T-helper 1 cell treated with Interleukin-12 subunit alpha and Interleukin-12 subunit beta and Interleukin-4 antibody, amounts not matched to agents 30 μg/mL and 1 μg/mL, for 36 hours (primary cell): ENCODE data around the gene S100A3.
"Not testable (repeated sequence)": the region's sequence is repeated elsewhere in the genome, so short reads cannot be mapped to it uniquely, and the experiment has no call there.

ENCODE experiments used
- H3K27ac Mint-ChIP-seq: one replicate; pipeline ENCODE4 v1.8.0; 2021; ENCODE audit warnings: mild to moderate bottlenecking, mixed read lengths
- H3K27me3 Mint-ChIP-seq: one replicate; pipeline ENCODE4 v1.8.0; 2021; ENCODE audit warnings: low read depth, mixed read lengths
- H3K36me3 Mint-ChIP-seq: one replicate; pipeline ENCODE4 v1.8.0; 2021; ENCODE audit warnings: low read depth, mixed read lengths
- H3K4me1 Mint-ChIP-seq: one replicate; pipeline ENCODE4 v1.8.0; 2021; ENCODE audit warnings: low read depth, mixed read lengths
- H3K4me3 Mint-ChIP-seq: one replicate; pipeline ENCODE4 v1.8.0; 2021; ENCODE audit warnings: mild to moderate bottlenecking, moderate library complexity, mixed read lengths
- H3K9me3 Mint-ChIP-seq: one replicate; pipeline ENCODE4 v1.8.0; 2021; ENCODE audit warnings: mixed read lengths

Gene S100A3, protein sequence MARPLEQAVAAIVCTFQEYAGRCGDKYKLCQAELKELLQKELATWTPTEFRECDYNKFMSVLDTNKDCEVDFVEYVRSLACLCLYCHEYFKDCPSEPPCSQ

DNA sequence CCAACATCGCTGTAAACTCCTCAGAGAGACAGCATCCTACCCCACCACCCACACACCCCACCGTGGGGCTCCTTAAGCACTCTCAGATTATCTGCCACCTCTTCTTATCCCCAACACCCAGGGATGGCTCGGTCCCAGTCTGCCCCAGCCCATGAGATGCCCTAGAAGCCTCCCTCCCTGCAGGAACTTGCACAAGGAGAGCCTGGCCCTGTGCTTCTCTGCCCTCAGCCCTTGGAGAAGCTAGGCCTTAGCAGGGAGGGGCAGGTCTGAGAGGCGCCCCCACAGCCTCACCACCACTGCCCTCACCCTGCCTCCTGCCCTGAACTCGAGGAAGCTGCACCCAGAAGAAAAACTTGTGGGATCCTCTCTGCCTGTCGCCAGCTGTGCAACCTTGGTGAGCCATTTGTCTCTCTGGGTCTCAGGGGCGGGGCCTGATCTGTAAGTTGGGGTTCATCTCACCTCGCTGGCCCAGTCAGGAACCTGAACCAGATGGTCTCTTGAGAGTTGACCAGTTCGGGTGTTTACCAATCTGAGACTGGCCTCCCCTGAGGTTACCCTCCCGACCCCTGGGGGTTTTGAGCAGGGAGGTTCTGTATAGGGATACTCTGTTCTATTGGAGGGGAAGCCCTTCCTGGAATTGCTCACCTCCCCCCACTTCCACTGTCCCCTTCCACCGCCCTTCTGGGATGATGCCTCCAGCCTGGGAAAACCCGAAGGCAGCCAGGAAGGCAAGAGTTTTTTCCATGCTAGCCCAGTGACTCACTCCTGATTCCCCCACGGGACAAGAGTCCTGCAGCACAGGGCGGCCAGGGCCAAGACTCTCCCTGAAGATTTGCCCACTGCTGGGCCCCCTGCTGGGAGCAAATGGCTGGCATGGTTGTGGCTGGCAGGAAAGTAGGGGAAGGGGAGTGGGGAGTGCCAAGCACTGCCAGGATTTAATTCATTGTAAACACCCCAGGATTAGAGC, at the start of gene S100A3:
Gene S100A3, minus strand, starts transcription at position 537 of the 967 bp plus-strand sequence. CDS start 773 bp downstream, outside the sequence.
- Mint-ChIP-seq H3K27ac (no peak within 1 kb of the TSS), H3K36me3 (peaks cover 14% of the 10 kb centered on the region), H3K9me3 (no peaks in the 10 kb centered on the region), H3K4me3 (no peak within 1 kb of the TSS), H3K27me3 (no peaks in the 10 kb centered on the region), H3K4me1 (peaks cover 48% of the 10 kb centered on the region)

GRCh38 chr1:153598309-153599172, 49.5 kb upstream of the S100A3 start:
- Mint-ChIP-seq H3K9me3 (no peaks in the 10 kb centered on the region), H3K27me3 (no peaks in the 10 kb centered on the region), H3K4me3 (no peak overlapping the region), H3K36me3 (no peaks in the 10 kb centered on the region), H3K4me1 (peaks cover 16% of the 10 kb centered on the region), H3K27ac (peak overlapping the region; percentile 18)

- Mint-ChIP-seq H3K4me3 (no peak overlapping the region), H3K9me3 (no peaks in the 10 kb centered on the region), H3K27ac (no peak overlapping the region), H3K4me1 (peaks cover 11% of the 10 kb centered on the region), H3K27me3 (no peaks in the 10 kb centered on the region), H3K36me3 (no peaks in the 10 kb centered on the region)
Observed at GRCh38 chr1:153597206-153597605, 48.1 kb upstream of the S100A3 start.

DNA sequence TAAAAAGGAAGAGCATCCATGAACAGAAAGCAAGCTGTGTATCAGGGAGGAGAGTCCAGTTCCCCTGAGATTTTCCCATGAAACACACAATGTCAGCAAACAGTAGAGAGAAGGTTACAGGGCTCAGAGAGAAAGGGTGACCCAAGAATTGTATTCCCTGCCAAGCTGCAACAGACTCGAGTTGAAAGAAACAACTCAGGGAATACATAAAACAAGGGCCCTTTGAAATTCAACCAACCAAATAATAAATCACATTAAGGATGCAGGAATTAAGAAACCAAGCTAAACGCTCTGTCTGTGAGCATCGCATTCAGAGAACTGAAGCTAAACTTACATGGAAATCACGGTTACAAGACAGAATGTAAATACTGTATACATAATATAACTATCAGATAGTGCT, 43.7 kb upstream of the S100A3 start:
- H3K9me3 Mint-ChIP-seq, result no peaks in the 10 kb centered on the region
- no peaks in the 10 kb centered on the region for H3K36me3 Mint-ChIP-seq
- no peak overlapping the region for H3K4me3 Mint-ChIP-seq
- peaks cover 2% of the 10 kb centered on the region for H3K4me1 Mint-ChIP-seq
- no peak overlapping the region for H3K27ac Mint-ChIP-seq
- peaks cover 2% of the 10 kb centered on the region for H3K27me3 Mint-ChIP-seq

- H3K4me1 Mint-ChIP-seq, result no peaks in the 10 kb centered on the region
- no peaks in the 10 kb centered on the region for H3K9me3 Mint-ChIP-seq
- no peaks in the 10 kb centered on the region for H3K36me3 Mint-ChIP-seq
- H3K4me3 Mint-ChIP-seq, result no peak overlapping the region
- peaks cover 23% of the 10 kb centered on the region for H3K27me3 Mint-ChIP-seq
- no peak overlapping the region for H3K27ac Mint-ChIP-seq
Observed at GRCh38 chr1:153588482-153588881, 39.4 kb upstream of the S100A3 start.

DNA sequence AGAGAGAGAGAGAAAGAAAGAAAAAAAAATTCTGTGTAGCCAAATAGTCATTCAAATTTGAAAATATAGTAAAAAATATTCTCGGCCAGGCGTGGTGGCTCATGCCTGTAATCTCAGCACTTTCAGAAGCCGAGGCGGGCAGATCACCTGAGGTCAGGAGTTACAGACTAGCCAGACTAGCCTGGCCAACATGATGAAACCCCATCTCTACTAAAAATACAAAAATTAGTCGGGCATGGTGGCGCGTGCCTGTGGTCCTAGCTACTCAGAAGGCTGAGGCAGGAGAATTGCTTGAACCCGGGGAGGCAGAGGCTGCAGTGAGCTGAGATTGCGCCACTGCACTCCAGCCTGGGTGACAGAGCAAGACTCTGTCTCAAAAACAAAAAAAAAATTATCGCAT, 39.0 kb upstream of the S100A3 start:
- H3K27ac Mint-ChIP-seq, H3K4me1 Mint-ChIP-seq, H3K4me3 Mint-ChIP-seq, H3K9me3 Mint-ChIP-seq, H3K36me3 Mint-ChIP-seq: not testable (repeated sequence)
- H3K27me3 Mint-ChIP-seq, result peaks cover 23% of the 10 kb centered on the region

DNA sequence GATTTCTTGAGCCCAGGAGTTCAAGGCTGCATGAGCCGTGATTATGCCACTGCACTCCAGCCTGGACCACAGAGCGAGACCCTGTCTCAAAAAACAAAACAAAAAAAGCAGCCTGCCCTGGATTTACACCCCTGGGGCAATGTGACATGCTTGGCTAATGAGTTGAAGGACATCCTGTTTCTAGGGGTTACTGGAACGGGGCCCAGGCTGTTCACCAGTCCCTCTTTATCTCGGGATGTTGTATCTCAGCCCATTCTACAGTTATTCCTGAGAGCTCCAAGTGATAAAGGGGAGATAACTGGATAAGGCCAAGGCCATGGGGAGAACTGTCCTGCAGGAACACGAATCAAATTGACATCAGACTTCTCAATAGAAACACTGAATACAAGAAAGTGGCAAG, 38.3 kb upstream of the S100A3 start:
- no peaks in the 10 kb centered on the region for H3K36me3 Mint-ChIP-seq
- no peak overlapping the region for H3K4me3 Mint-ChIP-seq
- H3K4me1 Mint-ChIP-seq, result no peaks in the 10 kb centered on the region
- H3K9me3 Mint-ChIP-seq, result no peaks in the 10 kb centered on the region
- peaks cover 23% of the 10 kb centered on the region for H3K27me3 Mint-ChIP-seq
- H3K27ac Mint-ChIP-seq, result no peak overlapping the region

DNA sequence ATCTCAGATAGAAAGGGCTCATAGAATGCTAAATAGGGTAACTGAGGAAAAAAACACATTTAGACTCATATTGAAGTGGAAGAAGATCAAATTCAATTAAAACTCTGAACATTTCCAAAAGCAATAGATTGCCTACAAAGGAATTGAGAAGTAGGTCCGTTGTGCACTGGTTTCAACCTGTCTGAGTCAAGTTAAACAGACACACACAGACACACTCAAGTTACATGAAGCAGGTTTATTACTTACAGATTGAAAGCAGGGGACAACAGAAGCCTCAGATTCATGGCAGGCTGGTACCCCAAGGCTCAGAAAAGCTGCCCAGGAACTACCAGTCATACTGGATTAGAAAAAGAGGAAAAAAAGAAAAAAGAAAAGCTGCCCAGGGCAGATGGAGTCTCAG, 37.3 kb upstream of the S100A3 start:
- Mint-ChIP-seq H3K4me3 (no peak overlapping the region), H3K4me1 (no peaks in the 10 kb centered on the region), H3K27ac (no peak overlapping the region), H3K9me3 (no peaks in the 10 kb centered on the region), H3K27me3 (peaks cover 23% of the 10 kb centered on the region), H3K36me3 (no peaks in the 10 kb centered on the region)

GRCh38 chr1:153585006-153585405, 35.9 kb upstream of the S100A3 start:
- Mint-ChIP-seq H3K27me3 (peaks cover 23% of the 10 kb centered on the region), H3K4me3 (no peak overlapping the region)

DNA sequence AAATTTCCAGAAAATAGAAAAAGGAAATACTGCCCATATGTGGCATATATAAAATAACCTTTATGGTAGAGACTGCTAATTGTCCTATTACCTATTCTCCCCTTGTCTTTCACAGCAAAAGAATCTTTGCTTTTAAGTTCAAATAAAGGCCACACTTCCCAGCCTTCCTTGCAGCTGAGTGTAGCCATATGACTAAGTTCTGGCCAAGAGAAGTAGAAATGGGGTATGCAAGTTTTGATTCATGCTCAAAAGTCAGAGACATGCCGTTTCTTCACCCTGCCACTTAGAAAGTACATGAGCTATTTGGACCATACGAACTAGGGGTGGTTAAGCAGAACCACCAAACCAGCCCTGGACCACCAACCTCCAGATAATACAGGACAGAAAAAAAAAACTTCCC, 34.9 kb upstream of the S100A3 start:
- Mint-ChIP-seq H3K27ac (no peak overlapping the region), H3K4me3 (no peak overlapping the region), H3K9me3 (no peaks in the 10 kb centered on the region), H3K4me1 (no peaks in the 10 kb centered on the region), H3K36me3 (no peaks in the 10 kb centered on the region), H3K27me3 (peaks cover 30% of the 10 kb centered on the region)

More at GRCh38 chr1:153585006-153585405, 35.9 kb upstream of the S100A3 start:
- no peaks in the 10 kb centered on the region for H3K4me1 Mint-ChIP-seq
- H3K27ac Mint-ChIP-seq, result no peak overlapping the region
- H3K9me3 Mint-ChIP-seq, result no peaks in the 10 kb centered on the region
- no peaks in the 10 kb centered on the region for H3K36me3 Mint-ChIP-seq

- peaks cover 35% of the 10 kb centered on the region for H3K27me3 Mint-ChIP-seq
- not testable (repeated sequence) for H3K27ac Mint-ChIP-seq, H3K4me1 Mint-ChIP-seq, H3K36me3 Mint-ChIP-seq, H3K4me3 Mint-ChIP-seq, H3K9me3 Mint-ChIP-seq
Observed at GRCh38 chr1:153583514-153583913, 34.5 kb upstream of the S100A3 start.

- H3K4me3 Mint-ChIP-seq, H3K9me3 Mint-ChIP-seq, H3K36me3 Mint-ChIP-seq, H3K27ac Mint-ChIP-seq, H3K4me1 Mint-ChIP-seq: not testable (repeated sequence)
- peaks cover 40% of the 10 kb centered on the region for H3K27me3 Mint-ChIP-seq
Observed at GRCh38 chr1:153582836-153583235, 33.8 kb upstream of the S100A3 start.

GRCh38 chr1:153578936-153579335, 29.9 kb upstream of the S100A3 start:
- Mint-ChIP-seq H3K27ac (no peak overlapping the region), H3K36me3 (no peaks in the 10 kb centered on the region), H3K27me3 (peaks cover 32% of the 10 kb centered on the region), H3K9me3 (no peaks in the 10 kb centered on the region), H3K4me1 (no peaks in the 10 kb centered on the region), H3K4me3 (no peak overlapping the region)

DNA sequence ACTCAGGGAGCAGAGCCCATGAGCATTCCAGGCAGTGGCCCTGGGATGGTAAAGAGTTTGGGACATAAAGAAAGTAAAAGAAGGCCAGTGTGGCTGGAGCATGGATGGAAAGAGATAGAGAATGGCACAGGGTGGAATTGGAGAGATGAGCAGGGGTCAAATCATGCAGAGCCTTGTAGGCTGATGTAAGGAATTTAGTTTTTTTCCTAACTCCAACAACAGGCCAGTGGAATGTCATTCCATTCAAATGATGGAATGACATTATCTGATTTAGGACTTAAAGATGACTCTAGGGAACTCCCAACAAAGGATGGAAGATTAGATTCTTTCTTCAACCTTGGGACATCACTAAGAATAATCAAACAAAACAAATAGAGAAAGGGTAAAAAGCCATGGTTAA, 29.4 kb upstream of the S100A3 start:
- H3K36me3 Mint-ChIP-seq, result no peaks in the 10 kb centered on the region
- no peak overlapping the region for H3K4me3 Mint-ChIP-seq
- no peaks in the 10 kb centered on the region for H3K9me3 Mint-ChIP-seq
- H3K27ac Mint-ChIP-seq, result no peak overlapping the region
- H3K27me3 Mint-ChIP-seq, result peaks cover 32% of the 10 kb centered on the region
- H3K4me1 Mint-ChIP-seq, result no peaks in the 10 kb centered on the region
